GM21526 (cell line): Measurements from ENCODE around the gene PER3.

Experiments used
- ATAC-seq: cut with Tn5 transposase; IDR thresholded peaks from one replicate; pipeline ENCODE4 v1.9.1; 2021; ENCODE audit warnings: moderate library complexity; ENCODE audit not compliant: unreplicated experiment, low FRiP score

Gene PER3

GRCh38 chr1:7827126-7827955, 43.2 kb downstream of the PER3 start:
- ATAC-seq: no peak

DNA sequence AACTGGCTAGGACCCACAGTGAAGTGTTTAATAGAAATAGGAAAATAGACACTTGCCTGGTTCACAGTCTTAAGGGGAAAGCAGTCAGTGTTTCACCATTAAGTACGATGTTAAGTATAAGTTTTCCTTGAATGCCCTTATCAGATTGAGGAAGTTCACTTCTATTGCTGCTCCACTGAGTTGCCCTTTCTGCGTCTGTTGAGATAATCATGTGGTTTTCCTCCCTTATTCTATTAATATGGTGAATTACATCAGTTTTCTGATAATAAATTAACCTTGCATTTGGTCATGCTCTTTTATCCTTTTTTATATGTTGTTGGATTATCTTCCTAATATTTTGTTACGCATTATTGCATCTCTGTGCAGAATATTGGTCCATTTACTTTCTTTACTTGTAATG, 47.4 kb downstream of the PER3 start:
- no peak for ATAC-seq

- no peak for ATAC-seq
These were observed 48.9 kb downstream of the PER3 start for GRCh38 chr1:7833035-7833434.

GRCh38 chr1:7838714-7839113, 54.6 kb downstream of the PER3 start:
- ATAC-seq: no peak

- ATAC-seq: no peak
These were observed 55.4 kb downstream of the PER3 start for GRCh38 chr1:7839526-7839925.

GRCh38 chr1:7842517-7842916, 58.4 kb downstream of the PER3 start:
- ATAC-seq: no peak

DNA sequence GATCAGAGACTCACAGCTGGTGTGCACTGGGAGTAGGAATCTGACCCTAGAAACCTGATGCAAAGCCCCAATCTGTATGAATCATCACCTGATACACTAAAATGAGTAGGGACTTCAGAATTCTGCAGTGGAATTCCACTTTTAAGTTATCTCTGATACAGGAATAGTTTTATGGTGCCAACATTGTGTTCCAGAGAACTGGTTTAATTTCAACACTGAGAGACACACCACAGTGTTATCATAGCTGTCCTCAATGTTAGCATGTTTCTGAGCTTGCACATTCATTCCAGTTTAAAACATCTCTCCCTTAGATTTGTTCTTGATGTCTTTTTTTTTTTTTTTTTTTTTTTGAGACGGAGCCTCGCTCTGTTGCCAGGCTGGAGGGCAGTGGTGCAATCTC, 61.7 kb downstream of the PER3 start:
- no peak for ATAC-seq

DNA sequence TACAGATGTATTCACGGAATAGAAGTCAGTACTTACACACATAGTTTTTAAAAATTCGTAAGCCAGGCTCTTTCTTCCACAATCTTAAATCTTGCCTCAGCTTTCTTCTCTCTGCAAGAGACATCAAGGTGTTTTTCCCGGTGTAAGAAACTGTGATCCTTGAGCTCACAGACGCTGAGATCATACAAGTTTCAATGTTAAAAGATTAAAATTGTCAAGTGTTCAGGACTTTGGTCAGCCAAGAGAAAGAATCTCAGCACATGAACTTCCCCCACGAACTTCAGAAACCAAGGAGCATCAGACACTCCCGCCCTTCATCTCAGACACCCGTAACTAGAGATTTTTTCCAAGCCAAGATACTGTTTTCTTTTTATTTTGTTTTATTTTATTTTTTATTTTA, 62.6 kb downstream of the PER3 start:
- no peak for ATAC-seq

- ATAC-seq: no peak
These were observed 63.5 kb downstream of the PER3 start for GRCh38 chr1:7847599-7847998.

DNA sequence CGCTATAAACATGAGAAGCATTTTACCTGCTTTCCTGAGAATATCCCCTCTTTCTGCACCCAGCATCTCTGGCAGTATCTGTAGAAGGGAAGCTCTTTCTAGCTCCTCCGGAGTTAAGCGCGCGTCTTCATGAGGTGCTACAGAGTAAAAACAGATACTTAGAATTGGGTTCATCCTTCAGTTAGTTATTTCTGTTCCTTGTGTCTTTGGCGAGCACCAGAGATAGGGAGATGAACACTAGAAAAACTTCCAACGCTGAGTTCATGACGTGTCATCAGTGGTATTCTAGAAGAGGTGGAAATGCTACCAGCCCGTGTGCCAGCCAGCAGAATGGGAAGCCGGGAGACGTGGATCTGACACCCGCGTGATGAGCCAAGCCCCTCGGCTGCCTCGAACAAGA, 66.7 kb downstream of the PER3 start:
- no peak for ATAC-seq

DNA sequence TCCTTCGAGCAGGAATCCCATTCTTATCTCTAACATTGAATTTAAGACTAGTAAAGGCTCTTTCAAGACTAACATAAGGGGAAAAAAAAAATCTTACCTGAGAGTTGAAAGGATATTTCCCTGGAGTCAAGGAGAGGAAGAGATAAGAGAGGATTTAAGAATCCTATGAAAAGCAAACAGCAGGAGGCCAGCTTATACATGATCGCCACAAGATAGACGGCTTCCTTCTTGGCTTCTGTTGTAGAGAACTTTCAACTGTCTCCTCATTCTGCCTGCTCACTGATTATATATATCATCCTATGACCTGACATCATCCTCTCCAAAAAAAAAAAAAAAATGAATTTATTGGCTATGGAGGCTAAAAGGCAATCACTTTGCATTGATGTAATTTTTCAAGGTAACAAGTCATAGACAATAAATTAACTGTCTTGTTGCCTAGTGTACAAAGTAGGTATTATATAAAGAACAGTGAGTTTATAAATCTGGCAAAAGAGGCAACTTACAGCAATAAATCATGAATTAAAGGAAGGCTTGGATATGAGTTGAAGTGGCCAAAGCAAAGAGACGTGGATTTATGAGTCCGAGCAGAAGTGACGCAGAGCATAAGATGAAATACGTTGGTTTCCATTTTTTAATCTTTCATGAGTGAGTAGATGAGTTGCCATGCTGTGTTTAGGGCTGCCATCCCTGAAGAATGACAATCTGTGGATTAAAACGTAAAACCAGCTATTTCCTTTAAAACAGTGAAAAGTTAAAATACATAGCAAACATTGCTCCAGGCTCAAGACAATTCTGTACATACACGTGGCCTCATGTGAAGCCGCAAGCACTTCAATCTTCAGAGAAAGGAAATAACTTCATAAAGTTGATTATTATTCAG, 69.0 kb downstream of the PER3 start, which contains the start of gene UTS2:
UTS2 (minus strand) TSS at position 262 of the 880 bp plus-strand sequence; CDS start at position 200, 62 bp downstream.
- no peak for ATAC-seq

GRCh38 chr1:7853684-7854026, 69.6 kb downstream of the PER3 start:
- no peak for ATAC-seq

DNA sequence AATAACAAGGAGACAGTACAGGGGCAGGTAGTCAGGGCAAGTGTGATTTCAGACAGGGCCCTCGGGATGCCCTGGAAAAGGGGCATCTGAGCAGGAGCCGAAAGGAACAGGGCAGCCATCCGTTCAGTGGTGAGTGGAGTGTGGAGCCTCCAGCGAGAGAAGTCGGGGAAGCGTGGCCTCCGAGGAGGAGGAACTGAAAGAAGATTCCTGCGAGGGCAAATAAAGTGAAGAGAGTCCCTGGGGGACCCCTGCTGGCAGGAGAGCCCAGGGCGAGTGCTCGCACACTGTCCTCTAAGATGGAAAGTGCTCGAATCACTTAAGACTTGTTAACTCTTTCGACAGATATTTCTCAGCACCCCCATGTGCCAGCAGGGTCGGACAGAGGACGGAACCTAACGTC, 72.3 kb downstream of the PER3 start:
- ATAC-seq: no peak

GRCh38 chr1:7857000-7857399, 72.9 kb downstream of the PER3 start:
- ATAC-seq: no peak

DNA sequence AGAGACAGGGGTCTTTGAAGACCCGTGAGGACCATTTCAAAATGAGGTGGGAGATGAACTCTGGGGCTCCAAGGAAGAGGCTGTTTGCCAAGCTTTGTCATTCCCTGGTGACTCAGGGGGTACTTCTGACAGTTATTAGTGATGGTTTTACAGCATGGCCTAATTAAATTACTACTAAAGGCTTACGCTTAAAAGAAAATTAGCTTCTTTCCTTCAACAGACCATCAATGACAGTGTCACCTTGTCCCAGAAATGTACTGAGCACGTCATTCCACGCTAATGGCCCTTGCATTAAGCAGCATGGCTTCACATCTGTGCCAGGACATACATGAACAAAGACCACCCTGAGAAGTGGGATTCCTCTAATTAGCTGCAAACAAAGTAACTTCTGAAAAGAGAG, 73.9 kb downstream of the PER3 start:
- ATAC-seq: no peak

DNA sequence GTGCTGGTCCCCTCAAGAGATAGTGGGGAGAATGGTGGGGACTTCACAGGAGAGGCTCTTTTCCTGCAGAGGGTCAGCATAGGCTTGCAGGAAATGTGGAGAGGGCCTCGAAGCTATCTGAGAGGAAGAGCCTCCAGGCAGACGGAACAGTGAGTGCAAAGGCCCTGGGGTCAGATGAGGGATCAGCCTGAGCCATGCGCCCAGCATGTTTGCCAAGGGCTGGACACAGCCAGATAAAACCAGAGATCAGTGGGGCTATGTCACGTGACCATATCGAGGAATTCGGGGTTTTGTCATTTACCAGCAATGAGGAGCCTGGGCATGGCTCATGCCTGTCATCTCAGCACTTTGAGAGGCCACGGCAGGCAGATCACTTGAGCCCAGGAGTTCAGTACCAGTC, 75.3 kb downstream of the PER3 start:
- no peak for ATAC-seq

DNA sequence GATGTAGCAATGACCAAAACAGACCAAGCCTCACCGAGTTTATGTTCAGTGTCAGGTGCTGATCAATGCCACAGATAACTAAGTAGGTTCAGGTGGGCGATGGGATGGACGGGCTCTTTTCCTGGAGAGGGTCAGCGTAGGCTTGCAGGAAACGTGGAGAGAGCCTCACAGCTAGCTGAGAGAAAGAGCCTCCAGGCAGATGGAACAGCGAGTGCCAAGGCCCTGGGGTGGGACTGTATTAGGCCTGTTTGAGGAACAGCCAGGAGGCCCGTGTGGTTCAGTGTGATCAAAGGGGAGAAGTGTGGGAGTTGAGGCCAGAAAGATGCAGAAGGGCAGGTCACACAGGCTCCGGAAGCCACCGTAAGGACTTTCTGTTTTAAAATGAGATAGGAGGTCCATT, 76.0 kb downstream of the PER3 start:
- no peak for ATAC-seq

DNA sequence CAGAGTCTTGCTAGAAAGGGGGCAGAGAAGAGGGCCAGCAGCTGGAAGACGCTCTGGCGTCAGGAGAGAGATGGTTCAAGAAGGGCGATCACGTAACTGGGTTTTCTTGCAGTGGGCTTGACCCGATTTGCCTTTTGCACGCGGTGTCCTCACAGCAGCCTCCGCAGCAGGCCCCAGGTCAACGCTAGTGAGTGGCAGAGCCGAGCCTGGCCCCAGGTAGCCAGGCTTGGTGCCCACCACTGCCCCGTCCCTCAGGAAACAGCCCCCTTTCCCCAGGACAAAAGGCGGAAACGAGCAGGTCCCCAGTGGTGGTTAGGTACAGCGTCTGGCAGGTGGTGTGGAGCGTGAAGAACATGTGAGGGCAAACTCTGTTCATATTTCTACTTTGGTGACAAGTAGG, 77.4 kb downstream of the PER3 start:
- ATAC-seq: no peak

DNA sequence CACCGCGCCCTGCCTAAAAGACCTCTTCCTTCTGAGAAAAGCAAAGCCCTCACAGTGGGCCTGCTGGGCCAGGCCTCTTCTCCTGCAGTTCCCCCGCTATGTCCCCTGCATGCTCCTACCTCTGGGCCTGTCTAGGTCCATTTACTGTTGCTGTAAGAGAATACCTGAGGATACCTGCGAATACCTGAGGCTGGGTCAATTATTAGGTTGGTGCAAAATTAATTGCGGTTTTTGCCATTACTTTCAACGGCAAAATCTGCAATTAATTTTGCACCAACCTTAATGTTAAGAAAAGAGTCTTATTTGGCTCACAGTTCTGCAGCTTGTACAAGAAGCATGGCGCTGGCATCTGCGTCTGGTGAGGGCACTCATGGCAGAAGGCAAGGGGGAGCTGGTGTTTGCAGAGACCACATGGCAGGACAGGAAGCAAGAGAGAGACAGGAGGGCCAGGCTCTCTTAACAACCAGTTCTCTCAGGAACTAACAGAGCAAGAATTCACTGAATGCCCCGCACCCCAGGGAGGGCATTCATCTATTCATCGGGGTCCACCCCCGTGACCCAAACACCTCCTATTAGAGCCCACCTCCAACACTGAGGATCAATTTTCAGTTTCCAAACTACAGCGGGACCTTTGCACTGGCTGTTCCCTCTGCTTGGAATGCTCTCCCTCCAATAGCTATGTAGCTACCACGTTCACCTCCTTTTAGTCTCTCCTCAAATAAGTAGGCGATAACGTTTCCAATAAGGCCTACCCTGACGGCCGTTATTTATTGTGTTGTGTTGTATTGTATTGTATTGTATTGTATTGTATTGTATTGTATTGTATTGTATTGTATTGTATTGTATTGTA, 78.3 kb downstream of the PER3 start:
- no peak for ATAC-seq

DNA sequence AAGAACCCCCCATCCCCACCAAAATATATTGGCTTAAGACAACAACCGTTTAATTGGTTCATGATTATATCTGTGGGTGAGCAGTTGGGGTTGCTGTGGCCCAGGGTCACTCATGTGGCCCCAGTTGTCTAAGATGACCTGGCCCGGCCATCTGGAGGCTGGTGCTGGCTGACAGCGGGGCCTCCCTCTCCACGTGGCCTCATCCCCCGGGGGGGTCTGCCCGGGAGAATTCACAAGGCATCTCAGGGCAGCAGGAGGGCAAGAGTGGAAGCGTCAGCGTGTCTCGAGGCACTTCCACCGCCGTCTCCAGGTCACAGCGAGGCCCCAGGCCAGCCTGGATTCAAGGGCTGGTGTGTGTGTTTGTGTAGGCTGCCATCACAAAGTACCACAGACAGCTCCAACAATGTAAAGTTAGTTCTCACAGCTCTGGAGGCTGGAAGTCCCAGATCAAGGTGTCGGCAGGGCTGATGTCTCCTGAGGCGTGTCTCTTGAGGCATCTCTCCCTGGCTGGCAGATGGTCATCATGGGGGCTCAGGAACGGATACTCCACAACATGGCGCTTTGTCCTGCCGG, 79.8 kb downstream of the PER3 start:
- no peak for ATAC-seq

DNA sequence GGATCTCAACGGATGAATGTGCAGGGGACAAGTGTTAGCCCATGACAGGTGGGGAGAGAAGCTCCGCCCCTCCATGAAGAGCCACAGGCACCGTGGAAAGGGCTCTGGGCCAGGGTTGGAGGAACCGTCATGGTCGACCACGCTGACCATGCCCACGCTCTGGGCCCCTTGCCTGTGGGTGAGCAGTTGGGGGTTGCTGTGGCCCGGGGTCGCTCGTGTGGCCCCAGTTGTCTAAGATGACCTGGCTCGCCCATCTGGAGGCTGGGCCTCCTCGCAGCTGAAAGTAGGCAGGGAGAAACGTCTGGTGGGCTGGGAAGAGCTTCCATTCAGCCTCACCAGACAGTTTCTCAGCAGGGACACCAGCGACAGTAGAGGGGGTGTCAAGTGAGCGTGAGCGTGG, 81.9 kb downstream of the PER3 start:
- ATAC-seq: no peak
